Karpas-422 (cell line): ENCODE results near the gene ATP9B. TPM values are rescaled to one million over a fixed set of nuclear protein-coding genes. Genes with fewer than 3 reads are reported as not detected.

ENCODE experiments used
- DNase-seq: peaks from one replicate; pipeline ENCODE4 v3.0.0-alpha.2; 2015
- H2AFZ ChIP-seq: fragments of 200-600 bp; sonication (generic); 2 replicates; pipeline ENCODE4 v1.6.1; 2014; ENCODE audit warnings: antibody characterized with exemption, low read length, mixed read lengths
- H3K27ac ChIP-seq: fragments of 200-600 bp; sonication (generic); 2 replicates; pipeline ENCODE4 v1.5.1; 2014; ENCODE audit warnings: mild to moderate bottlenecking, low read length, moderate library complexity
- H3K27me3 ChIP-seq: fragments of 200-600 bp; sonication (generic); 2 replicates; pipeline ENCODE4 v1.6.1; 2014; ENCODE audit warnings: low read length, mixed read lengths
- H3K36me3 ChIP-seq: fragments of 200-600 bp; sonication (generic); 2 replicates; pipeline ENCODE4 v1.6.1; 2014; ENCODE audit warnings: low read length, mixed read lengths; ENCODE audit not compliant: insufficient read depth
- H3K4me1 ChIP-seq: fragments of 200-600 bp; sonication (generic); 2 replicates; pipeline ENCODE4 v1.6.1; 2014; ENCODE audit warnings: mild to moderate bottlenecking, low read length, mixed read lengths
- H3K4me2 ChIP-seq: fragments of 200-600 bp; sonication (generic); 2 replicates; pipeline ENCODE4 v1.6.1; 2014; ENCODE audit warnings: low read length, low read depth, mild to moderate bottlenecking; ENCODE audit not compliant: poor library complexity, severe bottlenecking
- H3K4me3 ChIP-seq: fragments of 200-600 bp; sonication (generic); 2 replicates; pipeline ENCODE4 v1.5.1; 2014; ENCODE audit warnings: mild to moderate bottlenecking, antibody characterized with exemption, low read length, mixed read lengths
- H3K79me2 ChIP-seq: fragments of 200-600 bp; sonication (generic); 2 replicates; pipeline ENCODE4 v1.6.1; 2014; ENCODE audit warnings: mild to moderate bottlenecking, low read length, mixed read lengths
- H3K9ac ChIP-seq: fragments of 200-600 bp; sonication (generic); 2 replicates; pipeline ENCODE4 v1.6.0; 2014; ENCODE audit warnings: low read length
- H3K9me2 ChIP-seq: fragments of 200-600 bp; sonication (generic), shearing (Covaris generic); replicated peaks from 2 replicates; pipeline ENCODE4 v1.6.0; 2014; ENCODE audit warnings: mild to moderate bottlenecking, low read length, moderate library complexity; ENCODE audit not compliant: insufficient read depth
- H3K9me3 ChIP-seq: fragments of 300-700, 200-600 bp; sonication (generic); 2 replicates; pipeline ENCODE4 v1.6.1; 2014; ENCODE audit warnings: low read length, mixed read lengths
- H4K20me1 ChIP-seq: fragments of 200-600 bp; sonication (generic); 2 replicates; pipeline ENCODE4 v1.6.1; 2014; ENCODE audit warnings: mild to moderate bottlenecking, antibody characterized with exemption, low read length, low read depth; ENCODE audit not compliant: insufficient read depth
- total RNA-seq: library from RNA; depleted of rRNA; stranded (reverse); fragments of >200 nt; shearing (Covaris generic); gene quantifications from 2 replicates; pipeline ENCODE4 v1.2.3, GENCODE V29; 2014; ENCODE audit warnings: low replicate concordance

ATP9B gene
- total RNA-seq, 1 experiment from 2014 or later = 65.1 TPM

- Histone ChIP-seq H3K9me3 (no peaks in the 10 kb centered on the region), H3K4me2 (no peak overlapping the region), H4K20me1 (peaks cover 71% of the 10 kb centered on the region), H3K79me2 (peaks cover 88% of the 10 kb centered on the region), H3K9ac (no peak overlapping the region), H3K27me3 (no peaks in the 10 kb centered on the region), H3K4me3 (no peak overlapping the region), H2AFZ (no peak overlapping the region), H3K9me2 (no peaks in the 10 kb centered on the region), H3K4me1 (no peaks in the 10 kb centered on the region), H3K36me3 (peaks cover 5% of the 10 kb centered on the region), H3K27ac (no peak overlapping the region)
- no peak for DNase-seq
These were observed 344.2 kb downstream of the ATP9B start for GRCh38 chr18:79413426-79413825.

GRCh38 chr18:79413901-79414300 lies 344.7 kb downstream of the ATP9B start:
- Histone ChIP-seq H3K9ac (no peak overlapping the region), H3K27me3 (no peaks in the 10 kb centered on the region), H3K4me2 (no peak overlapping the region), H2AFZ (no peak overlapping the region), H3K36me3 (peaks cover 7% of the 10 kb centered on the region), H3K79me2 (peaks cover 88% of the 10 kb centered on the region), H3K4me1 (no peaks in the 10 kb centered on the region), H3K9me3 (no peaks in the 10 kb centered on the region), H3K9me2 (no peaks in the 10 kb centered on the region), H3K27ac (no peak overlapping the region), H3K4me3 (no peak overlapping the region), H4K20me1 (peaks cover 76% of the 10 kb centered on the region)
- no peak for DNase-seq

- no peak overlapping the region for H3K4me3 ChIP-seq
- no peak overlapping the region for H3K27ac ChIP-seq
- no peaks in the 10 kb centered on the region for H3K4me1 ChIP-seq
- DNase-seq = no peak
- H2AFZ ChIP-seq = no peak overlapping the region
- H3K4me2 ChIP-seq = no peak overlapping the region
- peaks cover 73% of the 10 kb centered on the region for H4K20me1 ChIP-seq
- H3K79me2 ChIP-seq = peaks cover 88% of the 10 kb centered on the region
- H3K9ac ChIP-seq = no peak overlapping the region
- no peaks in the 10 kb centered on the region for H3K27me3 ChIP-seq
- H3K36me3 ChIP-seq = peaks cover 7% of the 10 kb centered on the region
- H3K9me3 ChIP-seq = no peaks in the 10 kb centered on the region
- H3K9me2 ChIP-seq = no peaks in the 10 kb centered on the region
These were observed 347.0 kb downstream of the ATP9B start for GRCh38 chr18:79416022-79416676.

- no peaks in the 10 kb centered on the region for H3K4me1 ChIP-seq
- no peaks in the 10 kb centered on the region for H3K27me3 ChIP-seq
- H2AFZ ChIP-seq = no peak overlapping the region
- H3K27ac ChIP-seq = no peak overlapping the region
- no peak for DNase-seq
- H3K79me2 ChIP-seq = peaks cover 90% of the 10 kb centered on the region
- H4K20me1 ChIP-seq = peaks cover 74% of the 10 kb centered on the region
- no peaks in the 10 kb centered on the region for H3K9me3 ChIP-seq
- H3K36me3 ChIP-seq = peaks cover 7% of the 10 kb centered on the region
- H3K9me2 ChIP-seq = no peaks in the 10 kb centered on the region
- no peak overlapping the region for H3K9ac ChIP-seq
- H3K4me2 ChIP-seq = no peak overlapping the region
- H3K4me3 ChIP-seq = no peak overlapping the region
These were observed 347.5 kb downstream of the ATP9B start for GRCh38 chr18:79416677-79417052.

- no peak overlapping the region for H3K4me2 ChIP-seq
- H3K4me3 ChIP-seq = no peak overlapping the region
- H2AFZ ChIP-seq = no peak overlapping the region
- H3K9ac ChIP-seq = no peak overlapping the region
- peaks cover 74% of the 10 kb centered on the region for H4K20me1 ChIP-seq
- peaks cover 7% of the 10 kb centered on the region; the same call in 1 of the 2 replicates for H3K36me3 ChIP-seq
- no peaks in the 10 kb centered on the region for H3K9me3 ChIP-seq
- DNase-seq = no peak
- H3K27ac ChIP-seq = no peak overlapping the region
- no peaks in the 10 kb centered on the region for H3K4me1 ChIP-seq
- no peaks in the 10 kb centered on the region for H3K27me3 ChIP-seq
- no peaks in the 10 kb centered on the region for H3K9me2 ChIP-seq
- H3K79me2 ChIP-seq = peaks cover 90% of the 10 kb centered on the region
These were observed 349.0 kb downstream of the ATP9B start for GRCh38 chr18:79418236-79418635.

GRCh38 chr18:79418642-79419041 lies 349.4 kb downstream of the ATP9B start:
- no peak overlapping the region for H3K4me3 ChIP-seq
- H3K4me2 ChIP-seq = no peak overlapping the region
- H3K79me2 ChIP-seq = peaks cover 90% of the 10 kb centered on the region
- H3K9me3 ChIP-seq = no peaks in the 10 kb centered on the region
- peaks cover 5% of the 10 kb centered on the region; the same call in 1 of the 2 replicates for H3K36me3 ChIP-seq
- no peak overlapping the region for H3K27ac ChIP-seq
- peaks cover 71% of the 10 kb centered on the region for H4K20me1 ChIP-seq
- no peaks in the 10 kb centered on the region for H3K27me3 ChIP-seq
- no peak for DNase-seq
- no peak overlapping the region for H3K9ac ChIP-seq
- H2AFZ ChIP-seq = no peak overlapping the region
- H3K4me1 ChIP-seq = no peaks in the 10 kb centered on the region
- no peaks in the 10 kb centered on the region for H3K9me2 ChIP-seq

GRCh38 chr18:79420033-79420745 lies 351.0 kb downstream of the ATP9B start:
- 0 out of 2 replicates have a peak, but pooled peaks cover 4% of the 10 kb centered on the region for H3K36me3 ChIP-seq
- no peaks in the 10 kb centered on the region for H3K27me3 ChIP-seq
- DNase-seq = no peak
- no peaks in the 10 kb centered on the region for H3K9me2 ChIP-seq
- H2AFZ ChIP-seq = no peak overlapping the region
- no peaks in the 10 kb centered on the region for H3K9me3 ChIP-seq
- peaks cover 70% of the 10 kb centered on the region for H4K20me1 ChIP-seq
- H3K79me2 ChIP-seq = peaks cover 91% of the 10 kb centered on the region
- no peak overlapping the region for H3K4me3 ChIP-seq
- no peak overlapping the region for H3K9ac ChIP-seq
- no peaks in the 10 kb centered on the region for H3K4me1 ChIP-seq
- no peak overlapping the region for H3K27ac ChIP-seq
- no peak overlapping the region for H3K4me2 ChIP-seq

GRCh38 chr18:79421275-79421857 lies 352.2 kb downstream of the ATP9B start:
- Histone ChIP-seq H3K36me3 (0 out of 2 replicates have a peak, but pooled peaks cover 4% of the 10 kb centered on the region), H3K9me2 (no peaks in the 10 kb centered on the region), H3K27ac (no peak overlapping the region), H3K4me2 (no peak overlapping the region), H3K4me1 (no peaks in the 10 kb centered on the region), H4K20me1 (peaks cover 70% of the 10 kb centered on the region), H2AFZ (no peak overlapping the region), H3K9me3 (no peaks in the 10 kb centered on the region), H3K9ac (no peak overlapping the region), H3K4me3 (no peak overlapping the region), H3K27me3 (no peaks in the 10 kb centered on the region), H3K79me2 (peaks cover 92% of the 10 kb centered on the region)
- no peak for DNase-seq
